GM04504 (cell line): Measurements from ENCODE around the gene NPB.
"Not testable (repeated sequence)": the region's sequence is repeated elsewhere in the genome, so short reads cannot be mapped to it uniquely, and the experiment has no call there.

Experiments used
- DNase-seq: peaks from one replicate; pipeline ENCODE4 v3.0.0-alpha.2; 2012; ENCODE audit warnings: low read depth

The NPB gene

GRCh38 chr17:81911969-81912368, 9.9 kb downstream of the NPB start:
- no peak for DNase-seq

GRCh38 chr17:81912441-81913309, 10.6 kb downstream of the NPB start:
- no peak for DNase-seq

- no peak for DNase-seq
Measured at GRCh38 chr17:81913394-81914102, 11.5 kb downstream of the NPB start.

- DNase-seq: no peak
Measured at GRCh38 chr17:81914103-81914850, 12.2 kb downstream of the NPB start.

- DNase-seq: no peak
Measured at GRCh38 chr17:81915331-81915730, 13.3 kb downstream of the NPB start.

- no peak for DNase-seq
Measured at GRCh38 chr17:81916234-81917001, 14.4 kb downstream of the NPB start.

- peak; percentile 35 for DNase-seq
Measured at GRCh38 chr17:81917565-81918332, 15.7 kb downstream of the NPB start, which contains the start of gene SIRT7. TSS of gene SIRT7 (minus strand) at chr17:81918176. CDS start at chr17:81918131, 45 bp downstream.

- DNase-seq: not testable (repeated sequence)
Measured at GRCh38 chr17:81918333-81918669, 16.3 kb downstream of the NPB start.

GRCh38 chr17:81918832-81919545, 17.0 kb downstream of the NPB start:
- DNase-seq: no peak

GRCh38 chr17:81920612-81921536, 18.8 kb downstream of the NPB start:
- no peak for DNase-seq

GRCh38 chr17:81921537-81921862, 19.5 kb downstream of the NPB start:
- no peak for DNase-seq

GRCh38 chr17:81921996-81922565, 20.0 kb downstream of the NPB start:
- DNase-seq: no peak

- DNase-seq: no peak
Measured at GRCh38 chr17:81922566-81923301, 20.7 kb downstream of the NPB start.

GRCh38 chr17:81923302-81924260, 21.5 kb downstream of the NPB start:
- peak; percentile 52 for DNase-seq

- DNase-seq: no peak
Measured at GRCh38 chr17:81924557-81925532, 22.8 kb downstream of the NPB start.

GRCh38 chr17:81925860-81926450, 23.9 kb downstream of the NPB start:
- DNase-seq: no peak
